Occipital lobe (tissue), 2 donors: ENCODE measurements around the gene NFKBIE. TPM values are rescaled to one million over a fixed set of nuclear protein-coding genes. Genes with fewer than 3 reads are reported as not detected.

ENCODE experiments used
- small RNA-seq: library from RNA; depleted of rRNA; stranded (forward); fragments of <200 nt; gene quantifications from one replicate; pipeline ENCODE3, GENCODE V24; 2014
- total RNA-seq: library from RNA; depleted of rRNA; stranded (reverse); fragments of >200 nt; gene quantifications from one replicate; pipeline ENCODE4 v1.2.3, GENCODE V29; 2014

Gene NFKBIE
- total RNA-seq, 1 donor from 2014 or later = 7.8 TPM

Small RNA genes within 50 kb of the gene (small RNA-seq; reads per million reads assigned to genes)
- not detected for gene RN7SL811P

Other genes with a start within 250 kb of the NFKBIE start
- 34.6 TPM for gene MRPL14, start 138.1 kb downstream of the NFKBIE start, total RNA-seq
- 41.3 TPM for gene TMEM63B, start 138.0 kb downstream of the NFKBIE start, total RNA-seq
- gene CAPN11, start 106.7 kb downstream of the NFKBIE start, total RNA-seq = not detected
- gene MYMX, start 48.6 kb downstream of the NFKBIE start, total RNA-seq = not detected
- 5.5 TPM for gene SLC29A1, start 42.0 kb downstream of the NFKBIE start, total RNA-seq
- gene HSP90AB1, start 18.4 kb downstream of the NFKBIE start, total RNA-seq = 440 TPM
- gene SLC35B2, start 8.0 kb downstream of the NFKBIE start, total RNA-seq = 33.1 TPM
- 53.5 TPM for gene TMEM151B, start 4.9 kb upstream of the NFKBIE start, total RNA-seq
- gene AARS2, start 47.8 kb upstream of the NFKBIE start, total RNA-seq = 14.5 TPM
- 0.62 TPM for gene SPATS1, start 77.1 kb upstream of the NFKBIE start, total RNA-seq
- 55.7 TPM for gene CDC5L, start 122.2 kb upstream of the NFKBIE start, total RNA-seq